Bone marrow (tissue), 2 donors: ENCODE data around the gene FRYL.

ENCODE experiments used
- DNase-seq, 2 donors: peaks; one replicate each; lab custom pipeline; 2025; lab: John Stamatoyannopoulos, UW

Gene FRYL

DNA sequence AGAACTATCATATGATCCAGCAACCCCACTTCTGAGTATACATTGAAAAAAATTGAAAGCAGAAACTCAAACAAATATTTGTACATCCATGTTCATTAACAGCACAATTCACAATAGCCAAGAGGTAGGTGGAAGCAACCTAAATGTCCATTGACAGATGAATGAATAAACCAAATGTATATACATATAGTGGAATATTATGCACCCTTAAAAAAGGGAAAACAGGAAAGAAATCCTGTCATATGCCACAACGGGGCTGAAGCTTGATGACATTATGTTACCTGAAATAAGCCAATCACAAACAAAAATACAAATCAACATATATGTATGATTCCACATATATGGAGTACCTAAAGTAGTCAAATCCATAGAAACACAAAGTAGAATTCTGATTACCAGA lies 222.1 kb downstream of the FRYL start:
- no peak for DNase-seq

GRCh38 chr4:48557478-48557877 lies 222.6 kb downstream of the FRYL start:
- no peak for DNase-seq

- no peak for DNase-seq
Measured at GRCh38 chr4:48556268-48556667, 223.8 kb downstream of the FRYL start.

GRCh38 chr4:48554606-48555005 lies 225.5 kb downstream of the FRYL start:
- no peak for DNase-seq

GRCh38 chr4:48553720-48554119 lies 226.4 kb downstream of the FRYL start:
- no peak for DNase-seq

DNA sequence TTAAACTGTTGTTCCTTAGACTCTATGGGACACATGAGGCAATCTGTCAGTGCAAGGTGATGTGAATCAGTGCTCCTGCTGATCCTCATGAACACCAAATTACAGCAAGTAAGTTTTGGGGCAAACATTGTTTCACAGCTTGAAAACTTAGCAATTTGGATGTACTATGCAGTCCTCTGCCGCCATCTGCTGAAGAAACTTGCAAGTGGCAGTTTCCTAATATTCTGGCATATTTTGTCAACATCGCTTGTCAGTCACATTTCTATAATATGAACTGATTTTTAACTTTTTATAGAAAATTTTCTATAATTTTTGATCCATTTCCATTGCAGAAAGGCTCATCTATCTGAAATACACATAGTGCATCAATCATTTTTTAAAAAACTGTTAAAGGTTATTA lies 233.7 kb downstream of the FRYL start:
- peak in 1 of 2 donors; percentile 33 for DNase-seq

DNA sequence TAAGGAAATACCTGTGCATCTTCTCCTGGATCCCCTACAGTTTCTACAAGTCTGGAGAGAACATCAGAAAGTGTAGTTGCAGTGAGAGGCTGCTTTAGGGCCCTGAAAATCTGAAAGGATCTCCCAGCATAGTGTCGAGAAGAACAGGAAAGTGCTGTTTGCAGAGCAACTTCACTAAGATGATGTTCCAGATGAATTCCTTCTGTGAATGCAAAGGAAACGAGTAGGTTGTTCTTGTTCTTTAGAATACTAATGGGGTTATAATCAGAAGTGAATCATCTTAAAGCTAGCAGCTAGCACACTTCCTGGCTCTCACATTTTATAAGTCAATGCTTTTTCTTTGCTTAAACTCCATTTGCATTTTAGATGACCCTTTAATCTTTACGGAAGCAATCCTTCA lies 236.3 kb downstream of the FRYL start:
- DNase-seq, result no peak

GRCh38 chr4:48542888-48543287 lies 237.2 kb downstream of the FRYL start:
- DNase-seq, result no peak

- no peak for DNase-seq
Measured at GRCh38 chr4:48539597-48539996, 240.5 kb downstream of the FRYL start.

- no peak for DNase-seq
Measured at GRCh38 chr4:48538358-48538757, 241.7 kb downstream of the FRYL start.

- no peak for DNase-seq
Measured at GRCh38 chr4:48526406-48526805, 253.7 kb downstream of the FRYL start.

DNA sequence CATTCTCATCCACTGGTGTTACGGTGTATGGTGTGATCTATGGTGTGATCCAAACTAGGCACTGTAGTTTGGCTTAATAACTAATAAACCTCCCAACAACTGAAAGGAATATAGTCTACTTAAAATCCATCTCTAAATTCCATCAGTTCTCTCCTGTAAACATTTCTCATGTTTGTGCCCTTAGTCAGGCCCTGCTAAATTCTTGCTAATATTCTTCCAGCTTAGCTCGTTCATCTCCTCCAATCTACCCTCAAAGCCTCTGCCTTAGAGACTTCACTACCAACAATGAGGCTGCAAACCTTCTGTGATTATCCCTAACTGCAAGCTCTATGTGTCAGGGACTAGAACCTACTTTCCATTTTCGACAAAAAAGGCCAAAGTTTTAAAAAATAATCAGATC lies 261.9 kb downstream of the FRYL start:
- no peak for DNase-seq

DNA sequence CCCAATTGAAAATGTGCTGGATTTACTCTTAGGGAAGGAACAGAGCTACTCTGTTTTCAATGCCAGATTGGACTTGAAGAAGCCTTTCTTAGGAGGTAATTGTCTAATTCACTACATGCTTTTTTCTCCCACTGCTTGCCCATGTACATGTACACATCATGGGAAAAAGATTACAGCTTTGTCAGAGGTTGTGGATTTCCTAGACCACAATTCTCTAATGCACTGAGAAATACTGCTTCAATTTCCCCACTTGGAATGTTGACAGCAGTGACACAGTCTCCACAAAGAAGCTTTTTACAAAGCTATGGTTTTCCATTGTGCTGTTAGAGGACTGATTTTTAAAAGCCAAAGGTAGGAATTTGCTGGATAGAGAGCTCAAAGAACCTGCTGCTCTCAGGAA lies 270.5 kb downstream of the FRYL start:
- DNase-seq, result no peak

GRCh38 chr4:48506716-48507115 lies 273.4 kb downstream of the FRYL start:
- DNase-seq, result no peak

- DNase-seq, result no peak
Measured at GRCh38 chr4:48504352-48504751, 275.7 kb downstream of the FRYL start.

- no peak for DNase-seq
Measured at GRCh38 chr4:48504026-48504330, 276.1 kb downstream of the FRYL start.

GRCh38 chr4:48503233-48504025 lies 276.6 kb downstream of the FRYL start:
- DNase-seq, result no peak

DNA sequence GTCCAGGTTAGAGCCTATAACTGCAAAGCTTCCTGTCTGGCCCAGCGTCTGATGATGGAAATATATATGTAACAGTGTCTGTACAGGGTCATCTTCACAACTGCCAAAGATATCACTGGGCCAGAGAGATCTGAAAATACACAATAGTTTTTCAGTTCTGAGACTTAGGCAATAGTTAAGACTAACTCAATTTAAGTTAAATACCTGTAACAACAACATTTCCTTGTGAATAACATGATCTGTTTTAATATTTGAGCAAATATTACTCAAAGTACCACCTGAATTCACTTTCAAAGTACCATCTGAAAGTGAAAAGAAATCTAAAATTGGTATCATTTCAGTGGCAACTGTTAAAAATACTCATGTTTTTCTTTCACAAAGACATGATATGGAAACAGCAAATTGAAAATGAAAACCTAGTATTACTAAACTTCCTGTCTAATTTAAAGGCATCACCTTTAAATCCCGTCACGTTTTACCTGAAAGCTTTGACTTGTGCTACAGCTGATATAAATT lies 280.5 kb downstream of the FRYL start:
- DNase-seq, result no peak

DNA sequence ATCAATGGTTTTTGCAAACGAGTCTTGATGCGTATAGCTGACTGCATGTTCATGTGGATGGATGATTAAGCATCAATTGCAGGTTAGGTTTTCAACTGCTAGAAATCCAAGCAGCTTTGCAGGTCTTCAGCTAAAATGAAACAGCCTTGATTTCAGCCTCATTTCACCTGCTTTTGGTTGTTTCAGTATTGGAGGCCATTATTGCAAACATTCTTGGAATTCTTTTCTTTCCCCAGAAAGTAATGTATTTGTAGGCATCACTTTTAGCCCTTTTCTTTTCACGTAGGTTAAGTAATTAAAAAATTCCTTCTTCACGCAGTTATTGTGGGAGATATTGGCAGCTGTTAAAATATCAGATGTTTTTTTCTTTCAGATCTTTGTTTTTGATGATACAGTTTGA lies 281.2 kb downstream of the FRYL start:
- DNase-seq, result no peak

DNA sequence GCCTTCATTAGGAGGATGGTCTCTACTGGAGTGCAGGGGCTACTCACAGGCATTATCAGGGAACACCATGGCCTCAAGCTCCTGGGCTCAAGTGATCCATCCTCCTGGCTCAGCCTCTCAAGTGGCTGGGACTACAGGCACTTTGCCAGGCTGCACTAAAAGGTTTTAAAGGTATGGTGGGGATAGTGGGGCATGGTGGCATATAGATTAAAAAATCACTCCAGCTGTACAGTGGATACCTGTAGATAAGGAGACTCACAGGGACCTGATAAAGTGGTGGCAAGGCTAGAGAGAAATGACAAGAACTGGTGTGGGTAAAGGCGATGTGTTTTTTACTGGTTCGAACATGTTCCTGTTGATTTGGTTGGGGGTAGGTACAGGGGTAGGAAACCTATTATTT lies 284.1 kb downstream of the FRYL start:
- no peak for DNase-seq

DNA sequence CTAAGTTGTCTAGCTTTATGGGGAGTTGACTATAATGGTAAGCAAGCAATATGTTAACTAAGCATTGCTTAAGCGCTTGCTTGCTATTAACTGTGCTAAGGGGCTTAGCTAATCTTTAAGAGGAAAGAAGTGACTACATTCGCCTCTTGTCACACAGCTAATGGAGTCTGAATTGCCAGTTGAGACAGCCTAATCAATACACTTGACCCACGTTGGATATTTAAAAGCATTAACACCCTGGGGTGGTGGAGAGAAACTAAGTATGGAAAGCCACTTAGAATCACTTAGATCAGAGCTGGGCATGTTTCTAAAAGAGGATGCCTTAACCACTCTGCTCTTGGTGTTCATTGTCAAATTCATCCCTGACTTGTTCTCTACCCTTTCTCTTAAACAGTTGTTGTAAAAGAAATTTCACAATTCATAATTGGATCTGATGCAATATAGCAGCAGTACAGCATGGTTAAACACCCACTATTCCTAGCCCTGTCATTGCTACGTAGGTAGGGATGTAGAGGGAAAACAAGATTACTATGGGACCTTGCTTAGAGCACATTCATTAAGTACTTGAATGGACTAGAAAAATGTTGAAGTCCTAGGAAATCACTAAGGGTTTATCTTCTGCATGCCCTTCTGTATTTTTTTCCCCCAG lies 286.5 kb downstream of the FRYL start:
- no peak for DNase-seq

DNA sequence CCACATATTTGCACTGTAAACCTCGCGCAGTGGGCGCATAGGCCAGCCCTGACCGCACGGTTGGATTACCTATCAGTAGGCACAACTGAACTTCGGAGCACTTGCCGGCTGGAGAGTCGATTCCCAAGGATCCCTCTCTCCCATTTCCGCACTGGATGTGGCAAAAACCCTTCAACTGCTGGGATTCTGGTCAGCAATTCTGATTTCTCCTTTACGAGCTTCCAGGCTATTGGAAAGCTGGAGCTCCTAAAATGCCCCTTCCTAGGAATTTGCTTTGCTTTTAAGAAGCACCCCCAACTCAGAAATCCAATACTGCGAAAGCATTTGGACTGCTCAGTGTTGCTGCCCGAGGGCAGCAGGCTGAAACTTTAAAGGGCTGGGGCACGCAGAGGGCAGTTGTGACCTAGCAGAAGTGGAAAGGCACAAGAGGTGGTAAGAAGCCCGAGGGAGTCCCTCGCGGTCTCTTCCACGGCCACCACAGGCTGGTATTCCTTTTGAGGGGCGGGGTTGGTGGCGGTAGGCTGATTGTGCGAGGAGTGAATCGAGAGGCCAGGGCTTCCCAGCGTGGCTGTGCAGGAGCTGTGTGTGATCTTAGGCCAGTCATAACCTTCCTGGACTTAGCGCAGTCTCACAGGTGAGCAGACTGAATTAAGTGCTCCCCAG lies 288.4 kb downstream of the FRYL start:
- no peak for DNase-seq
